ENCODE results near the gene GUCA1A. TPM values are rescaled to one million over a fixed set of nuclear protein-coding genes. Genes with fewer than 3 reads are reported as not detected.
A peak's percentile ranks its signal among the peaks of the same experiment; 100 is the strongest.

The GUCA1A gene
- total and polyA plus RNA-seq, 7 experiments from 2014 or later = not detected

DNA sequence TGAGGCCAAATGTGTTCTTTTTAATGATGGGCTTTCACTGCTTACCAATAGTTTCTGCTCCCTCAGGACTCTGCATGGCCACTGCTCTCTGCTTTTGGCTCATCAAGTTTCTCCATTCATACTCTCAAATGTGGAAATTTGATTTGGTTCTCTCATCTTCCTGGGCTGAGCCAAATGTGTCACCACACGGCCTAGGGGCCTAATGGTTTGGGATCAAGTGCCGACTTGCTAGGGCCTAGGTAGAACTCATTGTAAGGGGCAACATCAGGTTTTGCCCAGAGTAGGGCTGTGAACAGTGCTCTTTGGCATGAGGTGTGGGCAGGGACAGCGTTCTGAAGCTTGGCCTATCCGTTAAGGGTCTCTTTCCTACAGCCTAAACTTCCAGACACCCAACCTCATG is 48.4 kb downstream of the GUCA1A start:
- ATAC-seq = no peak
- H3K27ac Mint-ChIP-seq = no peak overlapping the region

GRCh38 chr6:42222448-42222847 is 49.3 kb downstream of the GUCA1A start:
- POLR2A ChIA-PET = no interaction called here
- H3K4me3 Mint-ChIP-seq = no peak overlapping the region
- no peak for DNase-seq
- CTCF ChIA-PET = no interaction called here
- Histone ChIP-seq H3K9me3 (ENCODE audit: control insufficient read depth in 2 of 3, low read length in 3 of 3) (no peaks in the 10 kb centered on the region), H3K4me1 (ENCODE audit: control insufficient read depth in 2 of 2, insufficient read depth in 2 of 2, low read length in 2 of 2) (peaks cover 0 to 4% of the 10 kb centered on the region in 2 donors), H3K36me3 (ENCODE audit: control insufficient read depth in 2 of 3, insufficient read depth in 3 of 3, low read length in 3 of 3) (peaks cover 0 to 10% (median 0%) of the 10 kb centered on the region in 3 experiments), H3K27ac (ENCODE audit: low read depth, low read length) (no peak overlapping the region), H3K27me3 (ENCODE audit: control insufficient read depth in 2 of 2, insufficient read depth in 2 of 2, low read length in 2 of 2) (no peaks in the 10 kb centered on the region), H3K4me3 (ENCODE audit: low read length) (no peak overlapping the region)
- H3K27me3 Mint-ChIP-seq = no peaks in the 10 kb centered on the region
- H3K36me3 Mint-ChIP-seq = peaks cover 0 to 4% (median 4%) of the 10 kb centered on the region in 5 donors
- no peak overlapping the region for H3K27ac Mint-ChIP-seq
- intact Hi-C loops (cut with micrococcal nuclease) = no loop called here
- H3K9me3 Mint-ChIP-seq = no peaks in the 10 kb centered on the region
- peaks cover 3 to 10% (median 5%) of the 10 kb centered on the region in 7 donors for H3K4me1 Mint-ChIP-seq
- ATAC-seq = no peak

More for the DNA sequence above, 48.4 kb downstream of the GUCA1A start:
- Histone ChIP-seq H3K9me3 (ENCODE audit: control insufficient read depth in 2 of 3, low read length in 3 of 3) (no peaks in the 10 kb centered on the region), H3K36me3 (ENCODE audit: control insufficient read depth in 2 of 3, insufficient read depth in 3 of 3, low read length in 3 of 3) (peaks cover 0 to under 1% (median 0%) of the 10 kb centered on the region in 3 experiments), H3K4me1 (ENCODE audit: control insufficient read depth in 2 of 2, insufficient read depth in 2 of 2, low read length in 2 of 2) (peaks cover 7 to 9% of the 10 kb centered on the region in 2 donors), H3K27ac (ENCODE audit: low read depth, low read length) (no peak overlapping the region), H3K4me3 (ENCODE audit: low read length) (no peak overlapping the region), H3K27me3 (ENCODE audit: control insufficient read depth in 2 of 2, insufficient read depth in 2 of 2, low read length in 2 of 2) (no peaks in the 10 kb centered on the region)
- ChIA-PET CTCF (no interaction called here), POLR2A (interaction anchor here (0.9 kb wide), 1 partner anchor 231 kb away, joined by 4 read pairs; no protein-coding TSS in a partner anchor)
- no peak for DNase-seq
- Mint-ChIP-seq H3K27me3 (no peaks in the 10 kb centered on the region), H3K4me3 (no peak overlapping the region), H3K4me1 (peaks cover 3 to 15% (median 11%) of the 10 kb centered on the region in 7 donors), H3K36me3 (peaks cover 0 to 5% (median 4%) of the 10 kb centered on the region in 5 donors), H3K9me3 (no peaks in the 10 kb centered on the region)
- intact Hi-C loops (cut with micrococcal nuclease) = no loop called here

DNA sequence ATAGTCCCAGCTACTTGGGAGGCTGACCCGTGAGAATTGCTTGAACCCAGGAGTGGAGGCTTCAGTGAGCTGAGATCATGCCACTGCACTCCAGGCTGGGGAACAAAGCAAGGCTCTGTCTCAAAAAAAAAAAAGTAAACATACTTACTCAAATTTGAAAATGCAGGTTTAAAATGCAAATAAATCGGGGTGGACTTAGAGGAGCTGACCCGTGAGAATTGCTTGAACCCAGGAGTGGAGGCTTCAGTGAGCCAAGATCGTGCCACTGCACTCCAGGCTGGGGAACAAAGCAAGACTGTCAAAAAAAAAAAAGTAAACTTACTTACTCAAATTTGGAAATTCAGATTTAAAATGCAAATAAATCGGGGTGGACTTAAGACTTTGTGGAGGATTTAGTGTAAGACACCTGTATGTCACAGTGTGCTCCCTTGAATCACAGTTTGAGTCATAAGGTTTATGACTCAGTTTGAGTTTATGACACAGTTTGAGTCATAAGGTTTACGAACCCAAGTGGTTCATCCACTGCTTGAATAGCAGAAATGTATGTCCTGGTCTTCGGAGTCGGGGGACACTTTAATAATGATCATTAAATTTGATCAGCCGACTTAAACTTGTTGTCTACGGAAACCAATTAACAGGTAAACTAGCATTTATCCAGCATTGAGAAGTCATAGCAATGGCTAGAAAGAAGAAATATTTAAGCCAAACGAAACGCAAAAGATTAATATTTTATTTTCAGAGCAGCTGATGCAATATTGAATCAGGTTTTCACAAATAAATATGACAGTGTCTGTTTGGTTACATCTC is 51.3 kb downstream of the GUCA1A start:
- Mint-ChIP-seq H3K27ac (peak overlapping the region in 1 of 9 donors; percentile 31), H3K9me3 (no peaks in the 10 kb centered on the region), H3K27me3 (no peaks in the 10 kb centered on the region), H3K4me3 (no peak overlapping the region), H3K36me3 (peaks cover 0 to 16% (median 0%) of the 10 kb centered on the region in 5 donors), H3K4me1 (peaks cover 0 to 8% (median 0%) of the 10 kb centered on the region in 7 donors)
- H3K9me3 ChIP-seq (ENCODE audit: control insufficient read depth in 2 of 3, low read length in 3 of 3) = no peaks in the 10 kb centered on the region
- no peak for DNase-seq
- H3K4me3 ChIP-seq (ENCODE audit: low read length) = no peak overlapping the region
- H3K4me1 ChIP-seq (ENCODE audit: control insufficient read depth in 2 of 2, insufficient read depth in 2 of 2, low read length in 2 of 2) = no peaks in the 10 kb centered on the region
- ATAC-seq = no peak
- H3K27ac ChIP-seq (ENCODE audit: low read depth, low read length) = no peak overlapping the region
- H3K36me3 ChIP-seq (ENCODE audit: control insufficient read depth in 2 of 3, insufficient read depth in 3 of 3, low read length in 3 of 3) = peaks cover 0 to 25% (median 0%) of the 10 kb centered on the region in 3 experiments
- H3K27me3 ChIP-seq (ENCODE audit: control insufficient read depth in 2 of 2, insufficient read depth in 2 of 2, low read length in 2 of 2) = no peaks in the 10 kb centered on the region
- ChIA-PET POLR2A (interaction anchor here (0.6 kb wide), 1 partner anchor 164 kb away, joined by 3 read pairs; no protein-coding TSS in a partner anchor), CTCF (interaction anchor here (0.6 kb wide), 1 partner anchor 178 kb away, joined by 3 read pairs; no protein-coding TSS in a partner anchor)
- intact Hi-C loops (cut with micrococcal nuclease) = no loop called here

DNA sequence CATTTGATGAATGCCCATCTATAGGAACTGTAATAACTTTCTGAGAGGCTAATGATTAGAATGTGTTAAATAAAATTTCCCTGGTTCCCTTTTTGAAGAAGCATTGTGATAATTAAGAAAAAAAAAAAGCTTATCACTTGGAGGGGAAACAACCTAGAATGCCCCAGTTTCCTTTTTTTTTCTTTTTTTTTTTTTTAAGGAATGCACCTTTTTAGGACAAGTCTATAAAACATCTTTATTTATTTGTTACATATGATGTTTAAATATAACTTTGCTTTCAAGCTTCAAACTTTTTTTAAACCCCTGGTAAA is 51.8 kb downstream of the GUCA1A start:
- H3K9me3 Mint-ChIP-seq = no peaks in the 10 kb centered on the region
- H3K4me1 Mint-ChIP-seq = peaks cover 0 to 8% (median 0%) of the 10 kb centered on the region in 7 donors
- DNase-seq = no peak
- H3K4me1 ChIP-seq (ENCODE audit: control insufficient read depth in 2 of 2, insufficient read depth in 2 of 2, low read length in 2 of 2) = no peaks in the 10 kb centered on the region
- no peak overlapping the region for H3K4me3 Mint-ChIP-seq
- peaks cover 0 to 18% (median 0%) of the 10 kb centered on the region in 5 donors for H3K36me3 Mint-ChIP-seq
- intact Hi-C loops (cut with micrococcal nuclease) = no loop called here
- POLR2A ChIA-PET = no interaction called here
- no peak overlapping the region for H3K4me3 ChIP-seq (ENCODE audit: low read length)
- H3K27ac Mint-ChIP-seq = no peak overlapping the region
- no peak overlapping the region for H3K27ac ChIP-seq (ENCODE audit: low read depth, low read length)
- CTCF ChIA-PET = no interaction called here
- H3K27me3 Mint-ChIP-seq = no peaks in the 10 kb centered on the region
- no peak for ATAC-seq
- no peaks in the 10 kb centered on the region for H3K27me3 ChIP-seq (ENCODE audit: control insufficient read depth in 2 of 2, insufficient read depth in 2 of 2, low read length in 2 of 2)
- peaks cover 0 to 25% (median 0%) of the 10 kb centered on the region in 3 experiments for H3K36me3 ChIP-seq (ENCODE audit: control insufficient read depth in 2 of 3, insufficient read depth in 3 of 3, low read length in 3 of 3)
- no peaks in the 10 kb centered on the region for H3K9me3 ChIP-seq (ENCODE audit: control insufficient read depth in 2 of 3, low read length in 3 of 3)

- ATAC-seq (no peak), DNase-seq (no peak)
- intact Hi-C loops (cut with micrococcal nuclease) = no loop called here
- Mint-ChIP-seq H3K27me3 (no peaks in the 10 kb centered on the region), H3K4me1 (peaks cover 0 to 8% (median 0%) of the 10 kb centered on the region in 7 donors), H3K27ac (peak overlapping the region in 1 of 9 donors; percentile 12), H3K36me3 (peaks cover 0 to 18% (median 0%) of the 10 kb centered on the region in 5 donors), H3K4me3 (no peak overlapping the region), H3K9me3 (no peaks in the 10 kb centered on the region)
- ChIA-PET CTCF (no interaction called here), POLR2A (interaction anchor here (0.7 kb wide), 2 partner anchors 16 to 19 kb away, joined by 3 read pairs; no protein-coding TSS in a partner anchor)
- Histone ChIP-seq H3K4me1 (ENCODE audit: control insufficient read depth in 2 of 2, insufficient read depth in 2 of 2, low read length in 2 of 2) (no peaks in the 10 kb centered on the region), H3K4me3 (ENCODE audit: low read length) (no peak overlapping the region), H3K27me3 (ENCODE audit: control insufficient read depth in 2 of 2, insufficient read depth in 2 of 2, low read length in 2 of 2) (no peaks in the 10 kb centered on the region), H3K27ac (ENCODE audit: low read depth, low read length) (no peak overlapping the region), H3K36me3 (ENCODE audit: control insufficient read depth in 2 of 3, insufficient read depth in 3 of 3, low read length in 3 of 3) (peaks cover 0 to 25% (median 0%) of the 10 kb centered on the region in 3 experiments), H3K9me3 (ENCODE audit: control insufficient read depth in 2 of 3, low read length in 3 of 3) (no peaks in the 10 kb centered on the region)
These were observed 52.3 kb downstream of the GUCA1A start for GRCh38 chr6:42225419-42225818.

- Histone ChIP-seq H3K4me1 (ENCODE audit: control insufficient read depth in 2 of 2, insufficient read depth in 2 of 2, low read length in 2 of 2) (no peaks in the 10 kb centered on the region), H3K27ac (ENCODE audit: low read depth, low read length) (no peak overlapping the region), H3K9me3 (ENCODE audit: control insufficient read depth in 2 of 3, low read length in 3 of 3) (no peaks in the 10 kb centered on the region), H3K27me3 (ENCODE audit: control insufficient read depth in 2 of 2, insufficient read depth in 2 of 2, low read length in 2 of 2) (no peaks in the 10 kb centered on the region), H3K36me3 (ENCODE audit: control insufficient read depth in 2 of 3, insufficient read depth in 3 of 3, low read length in 3 of 3) (peaks cover 0 to 30% (median 0%) of the 10 kb centered on the region in 3 experiments), H3K4me3 (ENCODE audit: low read length) (no peak overlapping the region)
- Mint-ChIP-seq H3K27me3 (no peaks in the 10 kb centered on the region), H3K36me3 (peaks cover 0 to 18% (median 0%) of the 10 kb centered on the region in 5 donors), H3K4me3 (no peak overlapping the region), H3K9me3 (no peaks in the 10 kb centered on the region), H3K4me1 (peaks cover 0 to 8% (median 0%) of the 10 kb centered on the region in 7 donors), H3K27ac (peak overlapping the region in 4 of 9 donors; percentile 4 to 32 (median 14))
- CTCF ChIA-PET = interaction anchor here (0.6 kb wide), 1 partner anchor 309 kb away, joined by 4 read pairs; no protein-coding TSS in a partner anchor
- intact Hi-C loops (cut with micrococcal nuclease) = no loop called here
- ATAC-seq (no peak), DNase-seq (no peak)
- POLR2A ChIA-PET = interaction anchor here (0.7 kb wide), 2 partner anchors 15 to 18 kb away, joined by 3 read pairs; no protein-coding TSS in a partner anchor
These were observed 53.0 kb downstream of the GUCA1A start for GRCh38 chr6:42226161-42226611.

Measured in naive thymus-derived CD4-positive, alpha-beta T cell (primary cell).